ENCODE data around the gene HNRNPH3.

Gene HNRNPH3

GRCh38 chr10:68332259-68333057 is 594 bp downstream of the HNRNPH3 start, which contains the start of gene PBLD:
Gene PBLD (minus strand): TSS chr10:68332928. CDS start chr10:68306844, 26,084 bp downstream.
- DNase-seq: no peak

GRCh38 chr10:68333058-68333395 is 1.2 kb downstream of the HNRNPH3 start:
- no peak for DNase-seq

- DNase-seq: no peak
Observed at GRCh38 chr10:68333440-68334431, 1.9 kb downstream of the HNRNPH3 start.

DNA sequence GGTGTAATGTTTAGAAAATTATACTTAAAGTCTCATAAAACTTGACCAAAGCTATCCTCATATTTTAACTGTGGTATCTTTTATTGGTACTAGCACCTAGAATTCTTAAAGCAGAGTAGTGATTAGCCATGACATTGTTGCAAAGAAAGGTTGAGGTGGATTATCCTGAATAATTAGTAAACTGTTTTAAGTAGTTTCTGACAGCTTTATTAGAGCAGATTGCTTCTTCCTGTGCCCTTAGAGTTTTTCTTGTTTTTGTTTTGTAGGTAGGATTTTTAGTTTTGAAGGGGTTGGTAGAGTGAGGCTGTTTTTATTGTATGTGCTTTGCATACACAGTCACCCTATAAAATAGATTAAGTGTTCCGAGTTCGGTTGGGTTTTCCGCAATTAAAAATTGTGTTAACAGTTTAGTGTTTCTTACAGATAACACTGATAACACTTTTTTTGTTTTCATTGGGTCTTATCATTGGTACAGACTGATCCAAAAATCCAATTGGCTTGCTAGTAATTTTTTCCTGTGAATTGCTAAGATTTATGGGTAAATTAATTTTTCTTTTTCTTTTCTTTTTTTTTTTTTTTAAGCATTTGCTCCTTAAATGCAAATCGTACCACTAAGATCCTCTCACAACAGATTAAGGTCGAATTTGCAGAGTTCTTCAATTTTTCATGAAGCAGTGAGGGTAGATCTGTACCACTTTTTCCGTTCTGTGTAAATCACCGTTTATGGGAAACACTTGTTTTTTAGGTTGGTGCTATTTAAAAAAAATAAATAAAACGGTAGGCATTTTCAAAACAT is 3.0 kb downstream of the HNRNPH3 start:
- DNase-seq: no peak

GRCh38 chr10:68336754-68337351 is 5.0 kb downstream of the HNRNPH3 start:
- no peak for DNase-seq

GRCh38 chr10:68340358-68341080 is 8.7 kb downstream of the HNRNPH3 start:
- no peak for DNase-seq

DNA sequence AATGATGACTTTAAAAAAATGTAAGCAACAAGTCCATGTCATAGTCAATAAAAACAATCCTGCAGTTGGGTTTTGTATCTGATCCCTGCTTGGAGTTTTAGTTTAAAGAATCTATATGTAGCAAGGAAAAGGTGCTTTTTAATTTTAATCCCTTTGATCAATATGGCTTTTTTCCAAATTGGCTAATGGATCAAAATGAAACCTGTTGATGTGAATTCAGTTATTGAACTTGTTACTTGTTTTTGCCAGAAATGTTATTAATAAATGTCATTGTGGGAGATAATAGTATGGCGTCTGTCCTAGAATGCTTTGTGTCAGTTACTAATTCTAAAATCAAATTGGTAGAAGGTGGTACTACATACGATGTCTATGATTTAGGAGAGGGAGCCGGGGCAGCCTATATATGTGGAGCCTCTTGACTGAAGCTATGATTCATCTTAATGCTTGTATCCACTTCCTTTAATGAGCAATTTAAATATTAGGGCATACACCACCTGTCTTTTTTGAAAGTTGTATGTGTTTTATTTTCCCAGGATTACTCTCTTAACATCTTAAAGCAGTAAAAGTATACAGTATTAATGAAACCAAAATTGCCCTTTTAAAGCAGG is 11.1 kb downstream of the HNRNPH3 start:
- DNase-seq: no peak

DNA sequence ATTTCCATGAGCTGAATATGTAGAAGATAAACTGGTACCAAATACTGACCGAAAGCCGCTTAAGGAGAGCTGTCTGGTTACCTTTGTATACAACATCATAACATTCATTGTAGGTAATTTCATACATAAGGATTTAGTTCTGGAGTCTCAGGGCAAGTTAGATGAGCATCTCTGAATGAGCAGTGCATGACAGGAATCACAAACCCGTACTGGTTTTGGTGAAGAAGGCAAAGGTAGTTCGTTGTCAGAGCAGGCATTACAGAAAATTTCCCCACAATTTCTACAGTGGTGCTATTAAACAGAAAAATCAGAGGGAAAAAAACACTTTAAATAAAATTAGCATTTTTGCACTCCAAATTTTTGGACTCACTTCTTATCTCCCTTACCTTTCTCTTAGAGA is 13.8 kb downstream of the HNRNPH3 start:
- DNase-seq: no peak

DNA sequence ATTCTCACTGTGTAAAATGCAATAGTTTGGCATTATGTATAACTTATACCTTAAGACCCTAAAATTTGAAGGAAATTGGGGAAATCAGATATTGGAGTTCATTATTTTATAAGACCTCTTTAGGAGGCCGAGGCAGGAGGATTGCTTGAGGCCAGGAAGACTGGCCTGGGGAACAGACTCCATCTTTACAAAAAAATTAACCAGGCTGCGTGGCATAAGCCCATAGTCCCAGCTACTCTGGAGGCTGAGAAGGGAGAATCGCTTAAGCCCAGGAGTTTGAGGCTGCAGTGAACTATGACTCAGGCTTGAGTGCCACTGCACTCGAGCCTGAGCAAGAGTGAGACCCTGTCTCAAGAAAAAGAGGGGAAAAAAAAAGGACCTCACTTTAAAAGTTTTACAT is 14.9 kb downstream of the HNRNPH3 start:
- no peak for DNase-seq

DNA sequence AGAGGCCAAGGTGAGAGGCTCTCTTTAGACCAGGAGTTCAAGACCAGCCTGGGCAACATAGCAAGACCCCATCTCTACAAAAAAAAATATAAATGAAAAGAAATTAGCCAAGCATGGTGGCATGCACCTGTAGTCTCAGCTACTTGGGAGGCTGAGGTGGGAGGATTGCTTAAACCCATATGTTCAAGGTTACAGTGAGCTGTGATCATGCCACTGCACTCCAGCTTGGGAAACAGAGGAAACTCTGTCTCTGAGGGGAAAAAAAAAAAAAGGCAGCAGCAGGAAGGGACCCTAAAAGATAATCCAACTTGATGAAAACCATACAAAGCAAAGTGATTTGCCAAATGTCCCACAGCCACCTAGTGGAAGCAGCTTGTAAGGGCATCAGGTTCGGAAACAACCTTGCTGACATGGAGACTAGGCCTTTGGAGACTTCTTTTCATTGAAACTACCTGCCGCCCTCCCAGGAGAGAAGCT is 16.4 kb downstream of the HNRNPH3 start:
- DNase-seq: no peak

DNA sequence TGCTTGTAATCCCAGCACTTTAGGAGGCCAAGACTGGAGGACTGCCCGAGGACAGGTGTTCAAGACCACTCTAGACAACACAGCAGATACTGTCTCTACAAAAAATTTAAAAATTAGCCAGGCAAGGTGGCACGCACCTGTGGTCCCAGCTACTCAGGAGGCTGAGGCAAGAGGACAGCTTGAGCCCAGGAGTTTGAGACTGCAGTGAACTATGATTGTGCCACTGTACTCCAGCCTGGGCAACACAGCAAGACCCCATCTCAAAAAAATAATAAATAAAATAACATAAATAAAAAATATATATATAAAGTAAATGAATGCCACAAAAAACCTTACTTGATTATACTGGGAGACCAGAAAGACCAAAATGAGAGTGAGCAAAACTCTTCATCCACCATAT is 21.7 kb downstream of the HNRNPH3 start:
- DNase-seq: no peak

- no peak for DNase-seq
Observed at GRCh38 chr10:68359189-68359588, 27.3 kb downstream of the HNRNPH3 start.

DNA sequence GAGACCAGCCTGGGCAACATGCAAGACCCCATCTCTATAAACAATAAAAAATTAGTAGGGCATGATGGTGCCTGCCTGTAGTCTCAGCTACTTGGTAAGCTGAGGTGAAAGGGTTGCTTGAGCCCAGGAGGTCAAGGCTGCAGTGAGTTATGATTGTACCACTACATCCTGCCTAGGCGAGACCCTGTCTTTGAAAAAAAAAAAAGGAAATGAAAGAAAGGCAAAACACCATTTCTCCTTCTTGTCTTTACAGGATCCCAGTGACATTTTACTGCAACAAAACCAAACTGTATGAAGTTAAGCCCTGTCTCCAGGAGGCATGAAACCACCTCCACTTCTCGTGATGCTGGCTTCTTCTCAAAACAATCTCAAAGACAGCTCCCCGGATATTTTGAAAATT is 30.7 kb downstream of the HNRNPH3 start:
- DNase-seq: no peak

DNA sequence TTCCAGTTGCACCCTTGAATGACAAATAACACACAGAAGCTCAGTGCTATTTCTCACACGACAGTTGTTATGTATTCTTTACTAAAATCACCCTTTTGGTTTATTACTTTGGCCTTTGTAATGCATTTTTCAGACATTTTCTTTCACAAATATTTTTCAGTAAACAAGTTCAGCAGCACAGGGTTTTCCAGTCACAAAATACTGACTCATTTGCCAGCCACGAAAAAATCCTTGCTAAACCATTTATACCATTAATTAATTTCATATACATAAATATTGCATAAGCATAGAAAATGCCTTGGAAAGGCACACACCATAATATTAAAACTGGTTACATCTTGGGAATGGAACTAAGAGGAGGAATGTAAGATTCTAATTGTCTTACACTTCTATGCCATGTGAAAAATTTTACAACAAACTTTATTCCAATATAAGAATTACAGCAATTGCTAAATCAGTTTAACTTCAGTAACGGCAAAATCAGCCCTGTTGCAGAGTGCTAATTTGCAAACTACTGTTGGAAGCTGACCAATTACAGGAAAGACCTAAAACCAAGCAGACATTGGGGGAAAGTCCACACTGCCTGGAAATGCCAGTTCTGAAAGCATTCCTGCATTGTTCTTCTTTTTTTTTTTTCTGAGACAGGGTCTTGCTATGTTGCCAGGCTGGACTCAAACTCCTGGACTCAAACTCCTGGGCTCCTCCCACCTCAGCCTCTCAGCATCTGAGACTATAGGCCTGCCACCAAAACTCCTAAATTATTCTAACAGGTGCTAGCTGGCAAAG is 32.4 kb downstream of the HNRNPH3 start:
- no peak for DNase-seq

DNA sequence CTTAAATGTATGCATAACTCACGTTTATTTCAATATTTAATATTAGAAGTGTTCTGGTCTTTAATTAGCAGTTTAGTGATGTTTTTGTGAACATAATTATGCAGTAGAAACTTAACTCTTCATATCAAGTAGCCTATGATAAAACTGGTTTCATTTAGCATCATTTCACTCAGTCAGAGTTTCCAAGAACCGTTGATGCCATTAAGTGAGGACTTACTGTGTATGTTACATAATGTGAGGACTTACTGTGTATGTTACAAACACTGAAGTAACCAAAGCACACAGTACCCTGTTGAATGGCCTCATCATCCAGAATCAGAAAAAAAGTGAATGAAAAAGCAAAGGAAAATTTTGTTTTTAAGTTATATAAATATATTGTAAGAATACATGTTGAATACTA is 33.7 kb downstream of the HNRNPH3 start:
- DNase-seq: no peak

DNA sequence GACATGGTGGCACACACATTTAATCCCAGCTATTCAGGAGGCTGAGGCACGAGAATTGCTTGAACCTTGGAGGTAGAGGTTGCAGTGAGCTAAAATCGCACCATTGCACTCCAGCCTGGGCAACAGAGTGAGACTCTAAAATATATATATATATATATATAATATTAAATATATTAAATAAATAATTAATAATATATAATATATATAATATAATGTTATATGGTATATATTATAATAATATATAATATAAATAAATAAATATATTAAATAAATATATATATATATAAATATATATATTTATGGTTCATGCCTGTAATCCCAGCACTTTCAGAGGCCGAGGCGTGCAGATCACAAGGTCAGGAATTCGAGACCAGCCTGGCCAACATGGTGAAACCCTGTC is 34.7 kb downstream of the HNRNPH3 start:
- DNase-seq: no peak

- no peak for DNase-seq
Observed at GRCh38 chr10:68367121-68367520, 35.3 kb downstream of the HNRNPH3 start.

DNA sequence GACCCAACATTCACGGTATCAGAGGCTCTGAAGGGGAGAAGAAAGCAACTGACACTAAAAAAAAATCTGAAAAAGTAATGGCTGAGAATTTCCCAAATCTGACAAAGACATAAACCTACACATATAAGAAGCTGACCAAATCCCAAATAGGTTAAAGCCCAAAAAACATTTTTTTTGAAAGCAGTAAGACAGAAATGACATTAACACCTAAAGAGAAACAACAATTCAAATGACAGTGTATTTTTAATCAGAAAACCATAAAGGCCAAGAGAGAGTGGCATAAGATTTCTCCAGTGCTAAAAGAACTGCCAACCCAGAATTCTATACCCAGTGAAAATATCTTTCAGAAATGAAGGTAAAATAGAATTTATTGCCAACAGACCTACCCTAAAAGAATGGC is 39.7 kb downstream of the HNRNPH3 start:
- DNase-seq: no peak

- DNase-seq: no peak
Observed at GRCh38 chr10:68385740-68386139, 53.9 kb downstream of the HNRNPH3 start.
